MCF 10A (cell line): ENCODE measurements around the gene MFSD12. TPM values are rescaled to one million over a fixed set of nuclear protein-coding genes. Genes with fewer than 3 reads are reported as not detected.
A peak's percentile ranks its signal among the peaks of the same experiment; 100 is the strongest.

Experiments
- BruUV-seq: library from RNA; stranded (reverse); fragments of 400-500 nt; replicated peaks from 2 replicates; lab custom pipeline; 2021; lab: Mats Ljungman, UMichigan
- CTCF ChIA-PET: fragments of 300-600 bp; sonication (Branson Sonifier 250); formaldehyde crosslinking; extraction: SDS; loops from one replicate; lab custom pipeline; 2021; ENCODE audit warnings: antibody characterized with exemption, inconsistent platforms; lab: Yijun Ruan, JAX
- POLR2A ChIA-PET: fragments of 300-600, 350-650 bp; sonication (Branson Sonifier 250); formaldehyde crosslinking; extraction: SDS; loops from one replicate; lab custom pipeline; 2020; ENCODE audit warnings: antibody characterized with exemption, inconsistent platforms; lab: Yijun Ruan, JAX
- DNase-seq: peaks from one replicate; pipeline ENCODE4 v3.0.0-alpha.2; 2018; ENCODE audit not compliant: unreplicated experiment
- H3K27ac Mint-ChIP-seq: one replicate; pipeline ENCODE4 v1.8.0; 2022; ENCODE audit warnings: mild to moderate bottlenecking, low read depth, mixed read lengths; ENCODE audit not compliant: unreplicated experiment
- H3K27me3 Mint-ChIP-seq: one replicate; pipeline ENCODE4 v1.8.0; 2022; ENCODE audit warnings: mixed read lengths; ENCODE audit not compliant: insufficient read depth, unreplicated experiment
- H3K36me3 Mint-ChIP-seq: one replicate; pipeline ENCODE4 v1.8.0; 2022; ENCODE audit warnings: mild to moderate bottlenecking, moderate library complexity, mixed read lengths; ENCODE audit not compliant: insufficient read depth, unreplicated experiment
- H3K4me1 Mint-ChIP-seq: one replicate; pipeline ENCODE4 v1.8.0; 2022; ENCODE audit warnings: mixed read lengths; ENCODE audit not compliant: insufficient read depth, unreplicated experiment
- H3K4me3 Mint-ChIP-seq: one replicate; pipeline ENCODE4 v1.8.0; 2022; ENCODE audit warnings: mild to moderate bottlenecking, moderate library complexity, mixed read lengths; ENCODE audit not compliant: unreplicated experiment
- H3K9me3 Mint-ChIP-seq: one replicate; pipeline ENCODE4 v1.8.0; 2022; ENCODE audit warnings: mixed read lengths; ENCODE audit not compliant: unreplicated experiment
- CTCF ChIP-seq: fragments of 200-600 bp; IDR thresholded peaks from one replicate; pipeline ENCODE4 v1.8.0; 2022; ENCODE audit warnings: antibody characterized with exemption, mild to moderate bottlenecking; ENCODE audit not compliant: unreplicated experiment
- intact Hi-C: fragments of 100-400 bp; cut with micrococcal nuclease; formaldehyde crosslinking; loops from 2 replicates; pipeline ENCODE4 v1.14.1; 2022
- total RNA-seq: library from RNA; stranded (reverse); gene quantifications from 2 replicates; pipeline ENCODE4 v1.2.3, GENCODE V29; 2022

Gene MFSD12
- total RNA-seq, 1 experiment from 2014 or later: 79.4 TPM

GRCh38 chr19:3499738-3500428 is 57.5 kb downstream of the MFSD12 start:
- intact Hi-C loops: no loop called here
- ChIA-PET CTCF (interaction anchor here (0.6 to 2.1 kb wide), 2 partner anchors 27 kb away, joined by 3 to 8 read pairs; no protein-coding TSS in a partner anchor), POLR2A (interaction anchor here (0.5 to 1.7 kb wide), 7 partner anchors 10 to 701 kb away, joined by 3 to 10 read pairs (median 4); partner anchors contain the start of genes SMIM24 and SMIM44)
- H3K36me3 Mint-ChIP-seq: peaks cover 26% of the 10 kb centered on the region
- no peaks in the 10 kb centered on the region for H3K27me3 Mint-ChIP-seq
- H3K9me3 Mint-ChIP-seq: no peaks in the 10 kb centered on the region
- no peak for TF ChIP-seq CTCF
- TSS peak; percentile 62 for BruUV-seq
- peak overlapping the region; percentile 99 for H3K27ac Mint-ChIP-seq
- no peak for DNase-seq
- H3K4me3 Mint-ChIP-seq: peak overlapping the region; percentile 97
- peaks cover 17% of the 10 kb centered on the region for H3K4me1 Mint-ChIP-seq

GRCh38 chr19:3497757-3498520 is 59.4 kb downstream of the MFSD12 start:
- peaks cover 43% of the 10 kb centered on the region for H3K36me3 Mint-ChIP-seq
- no peaks in the 10 kb centered on the region for H3K9me3 Mint-ChIP-seq
- POLR2A ChIA-PET: interaction anchor here (0.5 to 1.5 kb wide), 4 partner anchors 11 to 1140 kb away, joined by 3 to 4 read pairs (median 4); no protein-coding TSS in a partner anchor
- peaks cover 17% of the 10 kb centered on the region for H3K4me1 Mint-ChIP-seq
- H3K27ac Mint-ChIP-seq: peak overlapping the region; percentile 79
- DNase-seq: no peak
- intact Hi-C loops: no loop called here
- H3K4me3 Mint-ChIP-seq: no peak overlapping the region
- BruUV-seq: no TSS peak
- CTCF ChIA-PET: interaction anchor here (0.7 to 1.4 kb wide), 2 partner anchors 13 to 388 kb away, joined by 4 read pairs; no protein-coding TSS in a partner anchor
- no peak for TF ChIP-seq CTCF
- no peaks in the 10 kb centered on the region for H3K27me3 Mint-ChIP-seq

GRCh38 chr19:3496392-3497273 is 60.8 kb downstream of the MFSD12 start:
- intact Hi-C loops: no loop called here
- ChIA-PET CTCF (interaction anchor here (1.4 kb wide), 1 partner anchor 11 kb away, joined by 4 read pairs; no protein-coding TSS in a partner anchor), POLR2A (no interaction called here)
- Mint-ChIP-seq H3K4me1 (peaks cover 17% of the 10 kb centered on the region), H3K36me3 (peaks cover 43% of the 10 kb centered on the region), H3K4me3 (no peak overlapping the region), H3K9me3 (no peaks in the 10 kb centered on the region), H3K27ac (no peak overlapping the region), H3K27me3 (no peaks in the 10 kb centered on the region)
- TF ChIP-seq CTCF: no peak
- no peak for DNase-seq
- BruUV-seq: no TSS peak
